Measurements from ENCODE around the gene ADGRL2. TPM values are rescaled to one million over a fixed set of nuclear protein-coding genes. Genes with fewer than 3 reads are reported as not detected.
A peak's percentile ranks its signal among the peaks of the same experiment; 100 is the strongest.

The ADGRL2 gene
- total and polyA plus RNA-seq, 2 experiments from 2014 or later: 38.2 to 90.3 TPM

GRCh38 chr1:81801651-81802456, 1.1 kb downstream of the ADGRL2 start:
- Histone ChIP-seq H3K4me2 (peak overlapping the region; percentile 84), H3K9me2 (ENCODE audit: insufficient read depth) (no peaks in the 10 kb centered on the region), H3K27me3 (ENCODE audit: insufficient read depth) (peaks cover 6% of the 10 kb centered on the region; the same call in 1 of the 2 replicates), H2AFZ (no peak overlapping the region), H3K36me3 (ENCODE audit: insufficient read depth) (no peaks in the 10 kb centered on the region), H3F3A (replicated peaks; ENCODE audit: low read depth) (no peaks in the 10 kb centered on the region), H3K4me1 (ENCODE audit: insufficient read depth) (peaks cover 52% of the 10 kb centered on the region), H4K20me1 (replicated peaks; ENCODE audit: insufficient read depth) (no peaks in the 10 kb centered on the region; the same call in 1 of the 2 replicates), H3K4me3 (peak overlapping the region; percentile 80), H3K79me2 (replicated peaks; ENCODE audit: insufficient read depth) (peaks cover 47% of the 10 kb centered on the region), H3K27ac (ENCODE audit: low read depth) (peak overlapping the region; percentile 88; the same call in 1 of the 2 replicates)
- Mint-ChIP-seq H3K4me1 (peaks cover 45% of the 10 kb centered on the region), H3K36me3 (ENCODE audit: low read depth) (no peaks in the 10 kb centered on the region; the same call in 2 of the 3 replicates), H3K4me3 (peak overlapping the region; percentile 100), H3K27me3 (ENCODE audit: insufficient read depth, low read depth, poor library complexity) (peaks cover 2% of the 10 kb centered on the region), H3K9me3 (peaks cover 2% of the 10 kb centered on the region; the same call in 1 of the 3 replicates), H3K27ac (no peak overlapping the region)
- TF ChIP-seq CREB1 (CRISPR knock-in tag; IDR thresholded peaks at IDR 0.05; ENCODE audit: low read depth): no peak
- no peak for TF ChIP-seq CTCF (conservative IDR thresholded peaks at IDR 0.05; ENCODE audit: low read depth in 2 of 2)
- no peak for TF ChIP-seq ZNF331 (CRISPR knock-in tag; IDR thresholded peaks at IDR 0.05; ENCODE audit: low read depth)
- TF ChIP-seq STAT1 (IDR thresholded peaks at IDR 0.05; ENCODE audit: unreplicated experiment): no peak
- no peak for TF ChIP-seq ZNF462 (CRISPR knock-in tag; IDR thresholded peaks at IDR 0.05)
- no peak for TF ChIP-seq EZH2phosphoT487 (IDR thresholded peaks at IDR 0.05; ENCODE audit: unreplicated experiment)
- TF ChIP-seq NANOG (IDR thresholded peaks at IDR 0.05; ENCODE audit: borderline replicate concordance): no peak
- TF ChIP-seq, protein P1, sequence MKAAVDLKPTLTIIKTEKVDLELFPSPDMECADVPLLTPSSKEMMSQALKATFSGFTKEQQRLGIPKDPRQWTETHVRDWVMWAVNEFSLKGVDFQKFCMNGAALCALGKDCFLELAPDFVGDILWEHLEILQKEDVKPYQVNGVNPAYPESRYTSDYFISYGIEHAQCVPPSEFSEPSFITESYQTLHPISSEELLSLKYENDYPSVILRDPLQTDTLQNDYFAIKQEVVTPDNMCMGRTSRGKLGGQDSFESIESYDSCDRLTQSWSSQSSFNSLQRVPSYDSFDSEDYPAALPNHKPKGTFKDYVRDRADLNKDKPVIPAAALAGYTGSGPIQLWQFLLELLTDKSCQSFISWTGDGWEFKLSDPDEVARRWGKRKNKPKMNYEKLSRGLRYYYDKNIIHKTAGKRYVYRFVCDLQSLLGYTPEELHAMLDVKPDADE (IDR thresholded peaks at IDR 0.05): no peak
- TF ChIP-seq JUNB (IDR thresholded peaks at IDR 0.05; ENCODE audit: unreplicated experiment): no peak
- no peak for TF ChIP-seq POLR2AphosphoS5 (IDR thresholded peaks at IDR 0.05; ENCODE audit: low read depth)
- TF ChIP-seq ZNF114 (CRISPR knock-in tag; IDR thresholded peaks at IDR 0.05): no peak
- TF ChIP-seq, protein P2, sequence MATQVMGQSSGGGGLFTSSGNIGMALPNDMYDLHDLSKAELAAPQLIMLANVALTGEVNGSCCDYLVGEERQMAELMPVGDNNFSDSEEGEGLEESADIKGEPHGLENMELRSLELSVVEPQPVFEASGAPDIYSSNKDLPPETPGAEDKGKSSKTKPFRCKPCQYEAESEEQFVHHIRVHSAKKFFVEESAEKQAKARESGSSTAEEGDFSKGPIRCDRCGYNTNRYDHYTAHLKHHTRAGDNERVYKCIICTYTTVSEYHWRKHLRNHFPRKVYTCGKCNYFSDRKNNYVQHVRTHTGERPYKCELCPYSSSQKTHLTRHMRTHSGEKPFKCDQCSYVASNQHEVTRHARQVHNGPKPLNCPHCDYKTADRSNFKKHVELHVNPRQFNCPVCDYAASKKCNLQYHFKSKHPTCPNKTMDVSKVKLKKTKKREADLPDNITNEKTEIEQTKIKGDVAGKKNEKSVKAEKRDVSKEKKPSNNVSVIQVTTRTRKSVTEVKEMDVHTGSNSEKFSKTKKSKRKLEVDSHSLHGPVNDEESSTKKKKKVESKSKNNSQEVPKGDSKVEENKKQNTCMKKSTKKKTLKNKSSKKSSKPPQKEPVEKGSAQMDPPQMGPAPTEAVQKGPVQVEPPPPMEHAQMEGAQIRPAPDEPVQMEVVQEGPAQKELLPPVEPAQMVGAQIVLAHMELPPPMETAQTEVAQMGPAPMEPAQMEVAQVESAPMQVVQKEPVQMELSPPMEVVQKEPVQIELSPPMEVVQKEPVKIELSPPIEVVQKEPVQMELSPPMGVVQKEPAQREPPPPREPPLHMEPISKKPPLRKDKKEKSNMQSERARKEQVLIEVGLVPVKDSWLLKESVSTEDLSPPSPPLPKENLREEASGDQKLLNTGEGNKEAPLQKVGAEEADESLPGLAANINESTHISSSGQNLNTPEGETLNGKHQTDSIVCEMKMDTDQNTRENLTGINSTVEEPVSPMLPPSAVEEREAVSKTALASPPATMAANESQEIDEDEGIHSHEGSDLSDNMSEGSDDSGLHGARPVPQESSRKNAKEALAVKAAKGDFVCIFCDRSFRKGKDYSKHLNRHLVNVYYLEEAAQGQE (IDR thresholded peaks at IDR 0.05; ENCODE audit: unreplicated experiment): no peak
- TF ChIP-seq EZH2 (IDR thresholded peaks at IDR 0.05; ENCODE audit: low read depth, unreplicated experiment): no peak
- DNase-seq (ENCODE audit: low spot score) (peak; percentile 58), ATAC-seq (peak; percentile 2; the same call in 2 of the 3 replicates)
